Measurements from ENCODE around the gene PRPSAP2. TPM values are rescaled to one million over a fixed set of nuclear protein-coding genes. Genes with fewer than 3 reads are reported as not detected.
A peak's percentile ranks its signal among the peaks of the same experiment; 100 is the strongest.

Gene PRPSAP2
- total and polyA plus RNA-seq, 2 donors (not counting 3 experiments of a cell fraction or from before 2014, with no cell fraction given): 22.2 to 38.5 TPM

DNA sequence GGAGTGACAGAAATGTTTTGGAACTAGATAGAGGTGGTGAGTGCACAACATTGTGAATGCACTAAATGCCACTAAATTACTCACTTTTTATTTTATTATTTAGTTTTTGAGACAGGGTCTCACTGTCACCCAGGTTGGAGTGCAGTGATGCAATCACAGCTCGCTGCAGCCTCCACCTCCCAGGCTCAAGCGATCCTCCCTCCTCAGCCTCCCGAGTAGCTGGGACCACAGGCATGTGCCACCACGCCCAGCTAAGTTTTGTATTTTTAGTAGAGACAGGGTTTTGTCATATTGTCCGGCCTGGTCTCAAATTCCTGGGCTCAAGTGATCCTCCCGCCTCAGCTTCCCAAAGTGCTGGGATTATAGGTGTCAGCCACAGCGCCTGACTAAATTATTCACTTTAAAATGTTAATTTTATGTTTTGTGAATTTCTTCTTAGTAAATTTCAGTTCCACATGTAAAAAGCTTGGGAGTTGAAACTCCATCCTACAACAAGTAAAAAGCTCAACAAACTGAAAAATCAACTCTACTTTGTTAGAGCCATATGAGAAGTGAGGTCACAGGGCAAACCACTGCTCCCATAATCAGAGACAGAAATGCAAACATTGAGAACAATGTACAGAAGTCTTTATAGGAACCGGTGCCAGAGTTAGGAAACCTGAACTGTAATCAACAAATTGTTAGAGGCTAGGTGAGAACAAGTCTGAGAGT is 80.2 kb downstream of the PRPSAP2 start:
- no peak overlapping the region for H3K27ac ChIP-seq (ENCODE audit: insufficient read depth, low read depth, low read length)
- H3K4me1 ChIP-seq (ENCODE audit: control insufficient read depth, extremely low read depth, insufficient read depth, low read length): no peaks in the 10 kb centered on the region
- H3K27me3 ChIP-seq (ENCODE audit: control insufficient read depth in 2 of 2, insufficient read depth in 2 of 2, low read length in 2 of 2): peaks cover 0 to 6% of the 10 kb centered on the region in 2 experiments
- no peak overlapping the region for H2AFZ ChIP-seq (ENCODE audit: low read depth, low read length)
- H3K9ac ChIP-seq (replicated peaks; ENCODE audit: extremely low read depth, insufficient read depth, low read length): no peak overlapping the region
- ChIA-PET CTCF (interaction anchor here (0.7 to 1.0 kb wide), 2 partner anchors 14 to 23 kb away, joined by 3 read pairs; partner anchors contain the start of gene SLC5A10), POLR2A (no interaction called here)
- no peaks in the 10 kb centered on the region for H3K9me3 ChIP-seq (replicated peaks; ENCODE audit: control insufficient read depth, insufficient read depth, low read length)
- no TSS peak for BruUV-seq (replicated peaks)
- H3K36me3 ChIP-seq (ENCODE audit: control insufficient read depth in 2 of 2, extremely low read depth in 1 of 2, insufficient read depth in 2 of 2, low read length in 2 of 2): no peaks in the 10 kb centered on the region
- dilution Hi-C loops (cut with MboI; ENCODE audit: extremely low pct_ligation_motif_present, low sequenced_read_pairs) (no loop called here), intact Hi-C loops (cut with micrococcal nuclease) (no loop called here)
- no peak overlapping the region for H3K4me3 ChIP-seq (replicated peaks in 1 of 3; ENCODE audit: insufficient read depth in 1 of 3, low read depth in 1 of 3, low read length in 3 of 3)
- TF ChIP-seq GATA2 (IDR thresholded peaks at IDR 0.05; ENCODE audit: insufficient read depth, insufficient read length, low read depth, low read length): no peak
- TF ChIP-seq, protein P1, sequence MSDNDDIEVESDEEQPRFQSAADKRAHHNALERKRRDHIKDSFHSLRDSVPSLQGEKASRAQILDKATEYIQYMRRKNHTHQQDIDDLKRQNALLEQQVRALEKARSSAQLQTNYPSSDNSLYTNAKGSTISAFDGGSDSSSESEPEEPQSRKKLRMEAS (IDR thresholded peaks at IDR 0.05; ENCODE audit: insufficient read depth, insufficient read length): no peak
- no peak for TF ChIP-seq MYC (IDR thresholded peaks at IDR 0.05; ENCODE audit: low read depth, low read length)
- no peak for TF ChIP-seq POLR2A (IDR thresholded peaks at IDR 0.05; ENCODE audit: low read depth, low read length)
- TF ChIP-seq EZH2 (IDR thresholded peaks at IDR 0.05; ENCODE audit: borderline replicate concordance, low read depth, low read length, severe bottlenecking): no peak
- TF ChIP-seq FOS (IDR thresholded peaks at IDR 0.05; ENCODE audit: borderline replicate concordance, insufficient read depth, low read length): no peak
- TF ChIP-seq JUN (IDR thresholded peaks at IDR 0.05; ENCODE audit: borderline replicate concordance, insufficient read depth, insufficient read length, low read depth): no peak
- TF ChIP-seq, protein P2, sequence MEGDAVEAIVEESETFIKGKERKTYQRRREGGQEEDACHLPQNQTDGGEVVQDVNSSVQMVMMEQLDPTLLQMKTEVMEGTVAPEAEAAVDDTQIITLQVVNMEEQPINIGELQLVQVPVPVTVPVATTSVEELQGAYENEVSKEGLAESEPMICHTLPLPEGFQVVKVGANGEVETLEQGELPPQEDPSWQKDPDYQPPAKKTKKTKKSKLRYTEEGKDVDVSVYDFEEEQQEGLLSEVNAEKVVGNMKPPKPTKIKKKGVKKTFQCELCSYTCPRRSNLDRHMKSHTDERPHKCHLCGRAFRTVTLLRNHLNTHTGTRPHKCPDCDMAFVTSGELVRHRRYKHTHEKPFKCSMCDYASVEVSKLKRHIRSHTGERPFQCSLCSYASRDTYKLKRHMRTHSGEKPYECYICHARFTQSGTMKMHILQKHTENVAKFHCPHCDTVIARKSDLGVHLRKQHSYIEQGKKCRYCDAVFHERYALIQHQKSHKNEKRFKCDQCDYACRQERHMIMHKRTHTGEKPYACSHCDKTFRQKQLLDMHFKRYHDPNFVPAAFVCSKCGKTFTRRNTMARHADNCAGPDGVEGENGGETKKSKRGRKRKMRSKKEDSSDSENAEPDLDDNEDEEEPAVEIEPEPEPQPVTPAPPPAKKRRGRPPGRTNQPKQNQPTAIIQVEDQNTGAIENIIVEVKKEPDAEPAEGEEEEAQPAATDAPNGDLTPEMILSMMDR (IDR thresholded peaks at IDR 0.05; ENCODE audit: extremely low read depth in 1 of 2, insufficient read depth in 1 of 2, low read depth in 1 of 2, low read length in 2 of 2): no peak
- TF ChIP-seq POLR2AphosphoS5 (IDR thresholded peaks at IDR 0.05; ENCODE audit: insufficient read depth, low read depth, low read length): no peak
- no peak for DNase-seq (ENCODE audit: low read depth, low spot score)
- no peak overlapping the region for H3K4me2 ChIP-seq (ENCODE audit: insufficient read depth, low read length)
- no peaks in the 10 kb centered on the region for H3K9me1 ChIP-seq (replicated peaks; ENCODE audit: control insufficient read depth, extremely low read depth, insufficient read depth, low read length)
- H3K79me2 ChIP-seq (ENCODE audit: control insufficient read depth, insufficient read depth, low read length): no peaks in the 10 kb centered on the region
- no peaks in the 10 kb centered on the region for H4K20me1 ChIP-seq (replicated peaks; ENCODE audit: control insufficient read depth, extremely low read depth, insufficient read depth, low read length)
- FAIRE-seq: peak; percentile 33
